ENCODE results near the gene KCNIP2. TPM values are rescaled to one million over a fixed set of nuclear protein-coding genes. Genes with fewer than 3 reads are reported as not detected.
A peak's percentile ranks its signal among the peaks of the same experiment; 100 is the strongest.

KCNIP2 gene
- total RNA-seq, 1 donor from 2014 or later: 30.0 TPM

GRCh38 chr10:101841826-101842225 lies 1.8 kb downstream of the KCNIP2 start:
- Mint-ChIP-seq H3K27ac (ENCODE audit: unreplicated experiment) (peak overlapping the region; percentile 73), H3K9me3 (ENCODE audit: unreplicated experiment) (peaks cover 14% of the 10 kb centered on the region), H3K27me3 (ENCODE audit: unreplicated experiment) (peaks cover 16% of the 10 kb centered on the region), H3K36me3 (ENCODE audit: unreplicated experiment) (no peaks in the 10 kb centered on the region), H3K4me1 (ENCODE audit: low read depth, unreplicated experiment) (peaks cover 57% of the 10 kb centered on the region), H3K4me3 (ENCODE audit: unreplicated experiment) (peak overlapping the region; percentile 76)
- TF ChIP-seq, protein P1, sequence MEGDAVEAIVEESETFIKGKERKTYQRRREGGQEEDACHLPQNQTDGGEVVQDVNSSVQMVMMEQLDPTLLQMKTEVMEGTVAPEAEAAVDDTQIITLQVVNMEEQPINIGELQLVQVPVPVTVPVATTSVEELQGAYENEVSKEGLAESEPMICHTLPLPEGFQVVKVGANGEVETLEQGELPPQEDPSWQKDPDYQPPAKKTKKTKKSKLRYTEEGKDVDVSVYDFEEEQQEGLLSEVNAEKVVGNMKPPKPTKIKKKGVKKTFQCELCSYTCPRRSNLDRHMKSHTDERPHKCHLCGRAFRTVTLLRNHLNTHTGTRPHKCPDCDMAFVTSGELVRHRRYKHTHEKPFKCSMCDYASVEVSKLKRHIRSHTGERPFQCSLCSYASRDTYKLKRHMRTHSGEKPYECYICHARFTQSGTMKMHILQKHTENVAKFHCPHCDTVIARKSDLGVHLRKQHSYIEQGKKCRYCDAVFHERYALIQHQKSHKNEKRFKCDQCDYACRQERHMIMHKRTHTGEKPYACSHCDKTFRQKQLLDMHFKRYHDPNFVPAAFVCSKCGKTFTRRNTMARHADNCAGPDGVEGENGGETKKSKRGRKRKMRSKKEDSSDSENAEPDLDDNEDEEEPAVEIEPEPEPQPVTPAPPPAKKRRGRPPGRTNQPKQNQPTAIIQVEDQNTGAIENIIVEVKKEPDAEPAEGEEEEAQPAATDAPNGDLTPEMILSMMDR (IDR thresholded peaks at IDR 0.05; ENCODE audit: partially characterized antibody, unreplicated experiment): no peak
- DNase-seq: no peak

DNA sequence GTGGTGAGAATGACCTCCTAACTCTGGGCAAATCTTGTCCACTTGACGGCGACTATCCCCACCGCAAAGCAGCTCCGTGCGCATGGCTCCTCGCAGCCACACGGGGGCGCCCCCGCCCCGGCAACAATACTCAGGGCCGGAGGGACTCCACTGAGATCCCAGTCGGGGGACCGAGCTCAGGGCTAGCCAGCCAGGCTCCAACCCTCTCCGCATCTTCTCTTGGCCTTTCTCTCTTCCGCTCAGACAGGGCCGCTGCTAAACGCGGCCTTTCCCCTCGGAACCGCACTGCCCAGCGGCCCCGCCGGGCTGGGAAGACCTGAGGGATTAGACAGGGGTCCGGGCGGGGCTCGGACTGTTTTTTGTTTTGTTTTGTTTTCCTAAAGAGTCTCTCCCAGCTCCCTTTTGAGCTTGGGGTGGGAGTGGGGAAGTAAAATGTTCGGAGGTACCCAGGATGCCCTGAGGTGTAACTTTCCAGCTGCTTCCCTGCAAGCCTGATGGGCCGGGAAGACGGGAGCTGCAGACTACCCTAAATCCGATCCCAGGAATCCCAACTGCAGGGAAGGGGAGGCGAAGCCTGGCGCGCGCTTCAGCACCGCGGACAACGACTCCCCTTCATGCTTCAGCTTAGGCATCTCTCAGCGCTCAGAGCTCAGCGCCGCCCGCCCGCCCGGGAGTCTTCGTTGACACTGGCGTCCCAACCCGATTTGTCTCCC lies 2.7 kb downstream of the KCNIP2 start:
- Mint-ChIP-seq H3K27me3 (ENCODE audit: unreplicated experiment) (peaks cover 16% of the 10 kb centered on the region), H3K36me3 (ENCODE audit: unreplicated experiment) (no peaks in the 10 kb centered on the region), H3K4me3 (ENCODE audit: unreplicated experiment) (peak overlapping the region; percentile 78), H3K27ac (ENCODE audit: unreplicated experiment) (peak overlapping the region; percentile 68), H3K9me3 (ENCODE audit: unreplicated experiment) (peaks cover 14% of the 10 kb centered on the region), H3K4me1 (ENCODE audit: low read depth, unreplicated experiment) (peaks cover 57% of the 10 kb centered on the region)
- peak; percentile 93 for DNase-seq
- TF ChIP-seq, protein P1 (IDR thresholded peaks at IDR 0.05; ENCODE audit: partially characterized antibody, unreplicated experiment): peak; percentile 95

DNA sequence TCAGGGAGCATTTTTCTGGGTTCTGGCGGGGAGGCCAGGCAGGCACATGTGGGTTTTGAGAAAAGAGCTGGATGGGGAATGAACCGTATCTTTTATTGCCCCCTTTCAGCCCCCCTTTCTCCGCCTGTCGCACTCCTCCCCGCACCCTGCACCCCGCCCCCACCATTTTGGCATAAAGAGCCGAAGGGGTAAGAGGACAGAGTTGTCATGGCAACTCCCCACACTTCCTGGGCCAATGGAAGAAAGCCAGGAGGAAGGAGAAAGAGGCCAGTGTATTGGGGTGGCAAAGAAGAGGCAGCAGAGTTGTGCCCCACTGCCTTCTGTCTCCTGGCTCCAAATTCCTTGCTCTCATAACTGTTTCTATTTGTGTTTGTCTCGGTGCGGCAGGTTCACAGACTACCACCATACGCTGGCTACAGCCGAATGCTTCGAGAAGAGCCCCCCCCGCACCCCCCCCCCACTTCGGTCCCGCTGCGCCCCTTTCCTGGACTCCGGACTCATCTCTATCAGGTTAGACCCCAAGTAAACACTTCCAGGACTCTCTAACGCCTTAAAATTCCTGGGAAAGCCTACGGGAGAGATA lies 3.4 kb downstream of the KCNIP2 start:
- peak overlapping the region; percentile 68 for H3K27ac Mint-ChIP-seq (ENCODE audit: unreplicated experiment)
- peaks cover 14% of the 10 kb centered on the region for H3K9me3 Mint-ChIP-seq (ENCODE audit: unreplicated experiment)
- TF ChIP-seq, protein P1 (IDR thresholded peaks at IDR 0.05; ENCODE audit: partially characterized antibody, unreplicated experiment): no peak
- peak overlapping the region; percentile 75 for H3K4me3 Mint-ChIP-seq (ENCODE audit: unreplicated experiment)
- H3K36me3 Mint-ChIP-seq (ENCODE audit: unreplicated experiment): no peaks in the 10 kb centered on the region
- peaks cover 60% of the 10 kb centered on the region for H3K4me1 Mint-ChIP-seq (ENCODE audit: low read depth, unreplicated experiment)
- DNase-seq: no peak
- peaks cover 16% of the 10 kb centered on the region for H3K27me3 Mint-ChIP-seq (ENCODE audit: unreplicated experiment)

DNA sequence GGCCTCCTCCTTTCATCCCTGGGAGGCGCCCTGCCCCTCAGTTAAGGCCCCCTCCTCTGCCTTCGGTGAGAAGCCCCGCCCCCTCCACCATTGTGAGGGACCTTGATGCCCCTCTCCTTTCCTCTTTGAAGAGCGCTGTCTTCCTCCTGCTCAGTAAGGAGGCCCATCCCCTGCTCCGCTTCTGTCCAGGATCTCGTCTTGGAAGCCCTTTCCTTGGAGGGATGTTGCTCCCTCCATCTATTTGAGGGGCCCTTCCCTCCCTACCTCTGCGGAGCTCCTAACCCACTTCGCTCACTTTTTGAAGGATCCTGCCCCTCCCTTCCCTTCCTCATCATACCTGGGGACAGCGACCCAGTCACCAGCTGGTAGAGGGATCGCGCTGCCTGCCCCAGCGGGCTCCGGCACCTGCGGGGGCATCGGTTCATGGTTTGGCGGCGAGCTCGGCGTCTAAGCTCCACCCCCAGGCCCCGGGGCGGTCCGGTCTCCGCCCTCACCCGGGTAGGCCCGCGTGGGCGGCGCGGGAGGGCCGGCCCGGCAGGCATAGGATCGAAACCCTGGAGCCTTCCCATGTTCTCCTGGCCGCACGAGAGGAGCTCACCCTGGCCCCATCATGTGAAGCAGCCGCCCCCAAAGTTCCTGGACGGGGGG lies 4.1 kb downstream of the KCNIP2 start:
- Mint-ChIP-seq H3K27me3 (ENCODE audit: unreplicated experiment) (peaks cover 20% of the 10 kb centered on the region), H3K4me3 (ENCODE audit: unreplicated experiment) (peak overlapping the region; percentile 88), H3K27ac (ENCODE audit: unreplicated experiment) (peak overlapping the region; percentile 6), H3K36me3 (ENCODE audit: unreplicated experiment) (no peaks in the 10 kb centered on the region), H3K4me1 (ENCODE audit: low read depth, unreplicated experiment) (peaks cover 66% of the 10 kb centered on the region), H3K9me3 (ENCODE audit: unreplicated experiment) (peaks cover 16% of the 10 kb centered on the region)
- TF ChIP-seq, protein P1 (IDR thresholded peaks at IDR 0.05; ENCODE audit: partially characterized antibody, unreplicated experiment): no peak
- peak; percentile 75 for DNase-seq
